Naive thymus-derived CD4-positive, alpha-beta T cell (primary cell): ENCODE results near the gene CYP2J2. TPM values are rescaled to one million over a fixed set of nuclear protein-coding genes. Genes with fewer than 3 reads are reported as not detected.
"Not testable (repeated sequence)": the region's sequence is repeated elsewhere in the genome, so short reads cannot be mapped to it uniquely, and the experiment has no call there.

Experiments used
- ATAC-seq: fragments of 150-1000 bp; cut with Tn5 transposase; 2 replicates; pipeline ENCODE4 v1.10.0; 2021; ENCODE audit warnings: mild to moderate bottlenecking, moderate library complexity
- CTCF ChIA-PET: fragments of 350-600 bp; sonication (Branson Sonifier 250); formaldehyde crosslinking; loops from one replicate; lab custom pipeline; 2021; ENCODE audit warnings: antibody characterized with exemption; lab: Charles Lee
- POLR2A ChIA-PET: fragments of 350-600 bp; sonication (Branson Sonifier 250); formaldehyde crosslinking; loops from one replicate; lab custom pipeline; 2021; ENCODE audit warnings: antibody characterized with exemption, inconsistent platforms; lab: Charles Lee
- DNase-seq, 9 donors: peaks; one replicate each; pipeline versions ENCODE4 v3.0.0 to v3.0.0-alpha.2; 2020 to 2022; ENCODE audit warnings: mixed read lengths in 1 of 9
- H3K27ac ChIP-seq: one replicate; pipeline ENCODE4 v1.7.0; 2013; ENCODE audit warnings: mild to moderate bottlenecking, low read depth, low read length, moderate library complexity
- H3K27me3 ChIP-seq, 2 donors: one replicate each; pipeline ENCODE4 v1.7.0; 2013; ENCODE audit warnings: low read length in 2 of 2, mild to moderate bottlenecking in 2 of 2, moderate library complexity in 2 of 2; ENCODE audit not compliant: control insufficient read depth in 2 of 2, insufficient read depth in 2 of 2
- H3K36me3 ChIP-seq, 3 experiments: 1 replicate in 2 of 3; 2 replicates in 1 of 3; pipeline ENCODE4 v1.7.0; 2013; ENCODE audit warnings: low read length in 3 of 3, mild to moderate bottlenecking in 3 of 3, moderate library complexity in 1 of 3; ENCODE audit not compliant: insufficient read depth in 3 of 3, control insufficient read depth in 2 of 3
- H3K4me1 ChIP-seq, 2 donors: one replicate each; pipeline ENCODE4 v1.7.0; 2013; ENCODE audit warnings: low read length in 2 of 2, mild to moderate bottlenecking in 2 of 2, moderate library complexity in 1 of 2; ENCODE audit not compliant: control insufficient read depth in 2 of 2, insufficient read depth in 2 of 2
- H3K4me3 ChIP-seq: 2 replicates; pipeline ENCODE4 v1.7.0; 2013; ENCODE audit warnings: mild to moderate bottlenecking, low read length
- H3K9me3 ChIP-seq, 3 experiments: 1 replicate in 2 of 3; 2 replicates in 1 of 3; pipeline ENCODE4 v1.7.0; 2013; ENCODE audit warnings: low read length in 3 of 3; ENCODE audit not compliant: control insufficient read depth in 2 of 3
- H3K27ac Mint-ChIP-seq, 9 donors: one replicate each; pipeline ENCODE4 v1.8.0; 2020 to 2022; ENCODE audit warnings: mixed read lengths in 9 of 9, mild to moderate bottlenecking in 8 of 9, moderate library complexity in 5 of 9, inconsistent platforms in 2 of 9
- H3K27me3 Mint-ChIP-seq, 5 donors: one replicate each; pipeline ENCODE4 v1.8.0; 2021 to 2022; ENCODE audit warnings: mixed read lengths in 5 of 5, mild to moderate bottlenecking in 1 of 5
- H3K36me3 Mint-ChIP-seq, 5 donors: one replicate each; pipeline ENCODE4 v1.8.0; 2020 to 2022; ENCODE audit warnings: mixed read lengths in 5 of 5, mild to moderate bottlenecking in 3 of 5, inconsistent platforms in 1 of 5
- H3K4me1 Mint-ChIP-seq, 7 donors: one replicate each; pipeline ENCODE4 v1.8.0; 2020 to 2022; ENCODE audit warnings: mixed read lengths in 7 of 7, mild to moderate bottlenecking in 3 of 7, inconsistent platforms in 1 of 7
- H3K4me3 Mint-ChIP-seq, 10 donors: one replicate each; pipeline ENCODE4 v1.8.0; 2020 to 2022; ENCODE audit warnings: mild to moderate bottlenecking in 10 of 10, mixed read lengths in 10 of 10, moderate library complexity in 6 of 10, inconsistent platforms in 2 of 10
- H3K9me3 Mint-ChIP-seq, 11 donors: one replicate each; pipeline ENCODE4 v1.8.0; 2020 to 2022; ENCODE audit warnings: mixed read lengths in 11 of 11, mild to moderate bottlenecking in 4 of 11, inconsistent platforms in 1 of 11, moderate library complexity in 1 of 11
- intact Hi-C, 2 donors: fragments of 100-400 bp; cut with micrococcal nuclease; formaldehyde crosslinking; loops; one replicate each; pipeline ENCODE4 v1.15.1; 2023
- polyA plus RNA-seq, 2 donors: library from polyadenylated mRNA; unstranded; fragments of 300-500 nt; fragmentation: Illumina TruSeq; gene quantifications; one replicate each; pipeline ENCODE4 v1.2.3, GENCODE V29; 2021
- total RNA-seq, 6 experiments: library from RNA in 5 of 6; stranded (reverse) in 5 of 6; gene quantifications; 1 replicate in 5 of 6; 2 replicates in 1 of 6; pipeline ENCODE4 v1.2.3 and lab custom pipeline; 2021 to 2026

CYP2J2 gene
- 1 to 10 TPM in 4 of 5 experiments, under 1 TPM in 1; 0.93 to 1.5 (median 1.1) TPM for total RNA-seq
- polyA plus RNA-seq: 1 to 10 TPM; 1.5 to 4.0 TPM
- 1.2 reads per million for total RNA-seq (lab: John Stamatoyannopoulos, UW)

- Histone ChIP-seq H3K27ac (peak within 1 kb of the TSS; percentile 54), H3K36me3 (peaks cover 0 to 4% (median 0%) of the 10 kb centered on the region in 3 experiments), H3K27me3 (peaks cover 5 to 9% of the 10 kb centered on the region in 2 donors), H3K4me3 (peak within 1 kb of the TSS; percentile 94), H3K4me1 (peaks cover 0 to 5% of the 10 kb centered on the region in 2 donors), H3K9me3 (no peaks in the 10 kb centered on the region)
- H3K27me3 Mint-ChIP-seq: peaks cover 7 to 40% (median 25%) of the 10 kb centered on the region in 5 donors
- H3K4me1 Mint-ChIP-seq: peaks cover 6 to 19% (median 14%) of the 10 kb centered on the region in 7 donors
- peak within 1 kb of the TSS; percentile 78 to 94 (median 92) for H3K4me3 Mint-ChIP-seq
- peaks cover 4 to 18% (median 8%) of the 10 kb centered on the region in 11 donors for H3K9me3 Mint-ChIP-seq
- peak in 8 of 9 donors; percentile 2 to 43 (median 14) for DNase-seq
- peak within 1 kb of the TSS; percentile 39 to 86 (median 74) for H3K27ac Mint-ChIP-seq
- ChIA-PET POLR2A (no interaction called here), CTCF (no interaction called here)
- peaks cover 0 to 5% (median 4%) of the 10 kb centered on the region in 5 donors for H3K36me3 Mint-ChIP-seq
- intact Hi-C loops: loop anchor here in 1 of 2 donors (10.0 kb wide), 1 partner anchor 1382 kb away; the partner anchor contains the start of gene OMA1
- peak; percentile 88 for ATAC-seq
Measured at GRCh38 chr1:59926381-59927123, at the start of gene CYP2J2. Gene CYP2J2, minus strand, starts transcription at chr1:59926773. Its CDS starts 27 bp downstream, at chr1:59926746.

GRCh38 chr1:59973719-59974118 lies 47.1 kb upstream of the CYP2J2 start:
- Mint-ChIP-seq H3K9me3 (peaks cover 0 to 3% (median 0%) of the 10 kb centered on the region in 11 donors), H3K4me3 (no peak overlapping the region), H3K27ac (no peak overlapping the region), H3K36me3 (no peaks in the 10 kb centered on the region), H3K4me1 (peaks cover 0 to 7% (median 5%) of the 10 kb centered on the region in 7 donors), H3K27me3 (peaks cover 20 to 50% (median 36%) of the 10 kb centered on the region in 5 donors)
- Histone ChIP-seq H3K36me3 (no peaks in the 10 kb centered on the region), H3K4me1 (peaks cover 0 to 6% of the 10 kb centered on the region in 2 donors), H3K4me3 (no peak overlapping the region), H3K9me3 (no peaks in the 10 kb centered on the region), H3K27ac (no peak overlapping the region), H3K27me3 (peaks cover 0 to 7% of the 10 kb centered on the region in 2 donors)
- POLR2A ChIA-PET: no interaction called here
- CTCF ChIA-PET: interaction anchor here (0.6 kb wide), 1 partner anchor 12 kb away, joined by 4 read pairs; no protein-coding TSS in a partner anchor
- ATAC-seq (no peak), DNase-seq (no peak)
- intact Hi-C loops: loop anchor here in 1 of 2 donors (10.0 kb wide), 2 partner anchors 791 to 1481 kb away; no protein-coding TSS in a partner anchor

GRCh38 chr1:59972216-59972927 lies 45.8 kb upstream of the CYP2J2 start:
- peaks cover 0 to 6% of the 10 kb centered on the region in 2 donors for H3K4me1 ChIP-seq
- H3K27ac ChIP-seq: no peak overlapping the region
- H3K27ac Mint-ChIP-seq: no peak overlapping the region
- peaks cover 0 to 3% (median 0%) of the 10 kb centered on the region in 11 donors for H3K9me3 Mint-ChIP-seq
- POLR2A ChIA-PET: no interaction called here
- no peak overlapping the region for H3K4me3 Mint-ChIP-seq
- H3K4me1 Mint-ChIP-seq: peaks cover 0 to 7% (median 5%) of the 10 kb centered on the region in 7 donors
- H3K27me3 Mint-ChIP-seq: peaks cover 20 to 50% (median 36%) of the 10 kb centered on the region in 5 donors
- DNase-seq (no peak), ATAC-seq (no peak)
- intact Hi-C loops: loop anchor here in 1 of 2 donors (10.0 kb wide), 2 partner anchors 792 to 1482 kb away; no protein-coding TSS in a partner anchor
- CTCF ChIA-PET: interaction anchor here (1.3 to 2.5 kb wide), 3 partner anchors 8 to 1871 kb away, joined by 3 to 8 read pairs (median 5); no protein-coding TSS in a partner anchor
- H3K36me3 ChIP-seq: no peaks in the 10 kb centered on the region
- H3K27me3 ChIP-seq: peaks cover 0 to 7% of the 10 kb centered on the region in 2 donors
- no peaks in the 10 kb centered on the region for H3K9me3 ChIP-seq
- no peaks in the 10 kb centered on the region for H3K36me3 Mint-ChIP-seq
- no peak overlapping the region for H3K4me3 ChIP-seq

- no peaks in the 10 kb centered on the region for H3K36me3 ChIP-seq
- H3K4me3 ChIP-seq: no peak overlapping the region
- peak in 7 of 9 donors; percentile 22 to 63 (median 36) for DNase-seq
- no peak overlapping the region for H3K27ac Mint-ChIP-seq
- peaks cover 16 to 44% (median 31%) of the 10 kb centered on the region in 5 donors for H3K27me3 Mint-ChIP-seq
- no peaks in the 10 kb centered on the region for H3K9me3 ChIP-seq
- peaks cover 0 to 5% of the 10 kb centered on the region in 2 donors for H3K27me3 ChIP-seq
- H3K4me1 Mint-ChIP-seq: peaks cover 0 to 7% (median 5%) of the 10 kb centered on the region in 7 donors
- H3K27ac ChIP-seq: no peak overlapping the region
- H3K9me3 Mint-ChIP-seq: peaks cover 0 to 3% (median 0%) of the 10 kb centered on the region in 11 donors
- peaks cover 0 to 6% of the 10 kb centered on the region in 2 donors for H3K4me1 ChIP-seq
- peak; percentile 64 for ATAC-seq
- no peaks in the 10 kb centered on the region for H3K36me3 Mint-ChIP-seq
- POLR2A ChIA-PET: no interaction called here
- CTCF ChIA-PET: interaction anchor here (0.7 to 2.5 kb wide), 7 partner anchors 8 to 1872 kb away, joined by 3 to 8 read pairs (median 3); no protein-coding TSS in a partner anchor
- intact Hi-C loops: loop anchor here (1.0 to 10.0 kb wide), 5 partner anchors 793 to 1617 kb away; no protein-coding TSS in a partner anchor
- peak overlapping the region in 2 of 10 donors; percentile 20 to 71 for H3K4me3 Mint-ChIP-seq
Measured at GRCh38 chr1:59971464-59971911, 44.9 kb upstream of the CYP2J2 start.

- H3K27ac Mint-ChIP-seq, H3K36me3 Mint-ChIP-seq, ATAC-seq, H3K4me3 ChIP-seq, H3K27ac ChIP-seq, H3K4me1 ChIP-seq, H3K4me3 Mint-ChIP-seq, H3K9me3 ChIP-seq, H3K9me3 Mint-ChIP-seq, POLR2A ChIA-PET, H3K36me3 ChIP-seq, H3K27me3 ChIP-seq, DNase-seq, H3K4me1 Mint-ChIP-seq, CTCF ChIA-PET: not testable (repeated sequence)
- intact Hi-C loops: loop anchor here (10.0 kb wide), 3 partner anchors 795 to 1925 kb away; no protein-coding TSS in a partner anchor
- peaks cover 14 to 29% (median 16%) of the 10 kb centered on the region in 5 donors for H3K27me3 Mint-ChIP-seq
Measured at GRCh38 chr1:59969542-59970175, 43.1 kb upstream of the CYP2J2 start.
